ENCODE results near the gene TTC39C.
A peak's percentile ranks its signal among the peaks of the same experiment; 100 is the strongest.

TTC39C gene

GRCh38 chr18:23992089-23992940 lies 22.2 kb upstream of the TTC39C start:
- peak; percentile 65 for DNase-seq (ENCODE audit: low spot score)

- DNase-seq (ENCODE audit: low spot score) = no peak
Observed at GRCh38 chr18:23992941-23993280, 21.6 kb upstream of the TTC39C start.

GRCh38 chr18:23994361-23994902 lies 20.1 kb upstream of the TTC39C start:
- peak; percentile 89 for DNase-seq (ENCODE audit: low spot score)

- peak; percentile 54 for DNase-seq (ENCODE audit: low spot score)
Observed at GRCh38 chr18:23995180-23995579, 19.4 kb upstream of the TTC39C start.

GRCh38 chr18:23998018-23998417 lies 16.5 kb upstream of the TTC39C start:
- no peak for DNase-seq (ENCODE audit: low spot score)

GRCh38 chr18:23998820-23999219 lies 15.7 kb upstream of the TTC39C start:
- DNase-seq (ENCODE audit: low spot score) = peak; percentile 75

- DNase-seq (ENCODE audit: low spot score) = no peak
Observed at GRCh38 chr18:24000613-24001490, 13.7 kb upstream of the TTC39C start.

- DNase-seq (ENCODE audit: low spot score) = no peak
Observed at GRCh38 chr18:24002479-24002878, 12.1 kb upstream of the TTC39C start.

- no peak for DNase-seq (ENCODE audit: low spot score)
Observed at GRCh38 chr18:24003288-24003687, 11.3 kb upstream of the TTC39C start.

GRCh38 chr18:24003903-24004640 lies 10.5 kb upstream of the TTC39C start:
- no peak for DNase-seq (ENCODE audit: low spot score)

- peak; percentile 67 for DNase-seq (ENCODE audit: low spot score)
Observed at GRCh38 chr18:24006712-24007313, 7.7 kb upstream of the TTC39C start.

GRCh38 chr18:24009246-24009645 lies 5.3 kb upstream of the TTC39C start:
- no peak for DNase-seq (ENCODE audit: low spot score)

GRCh38 chr18:24009651-24010333 lies 4.8 kb upstream of the TTC39C start:
- peak; percentile 15 for DNase-seq (ENCODE audit: low spot score)

- no peak for DNase-seq (ENCODE audit: low spot score)
Observed at GRCh38 chr18:24010673-24011072, 3.9 kb upstream of the TTC39C start.

- DNase-seq (ENCODE audit: low spot score) = no peak
Observed at GRCh38 chr18:24011123-24011917, 3.2 kb upstream of the TTC39C start.

GRCh38 chr18:24013051-24013450 lies 1.5 kb upstream of the TTC39C start:
- DNase-seq (ENCODE audit: low spot score) = no peak

GRCh38 chr18:24014986-24015638 lies 558 bp downstream of the TTC39C start:
- peak; percentile 46 for DNase-seq (ENCODE audit: low spot score)

- DNase-seq (ENCODE audit: low spot score) = no peak
Observed at GRCh38 chr18:24015639-24016631, 1.4 kb downstream of the TTC39C start.
